Mesodermal cell (in vitro differentiated cells): Measurements from ENCODE around the gene SUSD6.

Experiments used
- H3K27ac ChIP-seq: 2 replicates; pipeline ENCODE4 v1.7.0; 2013; ENCODE audit warnings: mild to moderate bottlenecking, low read depth, low read length, moderate library complexity; ENCODE audit not compliant: severe bottlenecking
- H3K36me3 ChIP-seq: 2 replicates; pipeline ENCODE4 v1.7.1; 2013; ENCODE audit warnings: mild to moderate bottlenecking, low read length, moderate library complexity; ENCODE audit not compliant: control insufficient read depth, insufficient read depth
- H3K4me1 ChIP-seq: one replicate; pipeline ENCODE4 v1.7.1; 2013; ENCODE audit warnings: mild to moderate bottlenecking, low read length; ENCODE audit not compliant: insufficient read depth, control insufficient read depth, poor library complexity, severe bottlenecking
- H3K4me3 ChIP-seq: 2 replicates; pipeline ENCODE4 v1.7.0; 2013; ENCODE audit warnings: low read length, control low read depth, mild to moderate bottlenecking; ENCODE audit not compliant: insufficient read depth, poor library complexity, severe bottlenecking; ENCODE audit errors: extremely low read depth
- H3K9me3 ChIP-seq: 2 replicates; pipeline ENCODE4 v1.7.1; 2013; ENCODE audit warnings: mild to moderate bottlenecking, low read length, moderate library complexity; ENCODE audit not compliant: control insufficient read depth
- WGBS, 2 experiments: methylation state at CpG; one replicate each; pipeline ENCODE4 v1.1.5; 2013; ENCODE audit warnings: missing lambda C conversion rate in 2 of 2; ENCODE audit not compliant: insufficient coverage in 2 of 2; 5-methylcytosine and 5-hydroxymethylcytosine counted together

SUSD6 gene

GRCh38 chr14:69673578-69674305 lies 62.3 kb downstream of the SUSD6 start:
- no peak overlapping the region for H3K27ac ChIP-seq
- H3K36me3 ChIP-seq, result no peaks in the 10 kb centered on the region
- H3K4me1 ChIP-seq, result no peaks in the 10 kb centered on the region
- 82 to 94% methylated on average over 7 of the region's 9 CpGs for WGBS, 2 experiments
- H3K4me3 ChIP-seq, result no peak overlapping the region
- H3K9me3 ChIP-seq, result no peaks in the 10 kb centered on the region

- Histone ChIP-seq H3K9me3 (no peaks in the 10 kb centered on the region), H3K36me3 (no peaks in the 10 kb centered on the region), H3K27ac (no peak overlapping the region), H3K4me3 (no peak overlapping the region), H3K4me1 (no peaks in the 10 kb centered on the region)
- 95 to 100% methylated on average over 1 to 2 of the region's 3 CpGs for WGBS, 2 experiments
These were observed 63.3 kb downstream of the SUSD6 start for GRCh38 chr14:69674546-69675244.

GRCh38 chr14:69675245-69675583 lies 63.8 kb downstream of the SUSD6 start:
- H3K4me1 ChIP-seq, result no peaks in the 10 kb centered on the region
- H3K36me3 ChIP-seq, result no peaks in the 10 kb centered on the region
- H3K9me3 ChIP-seq, result no peaks in the 10 kb centered on the region
- 60% methylated on average over 1 of the region's 1 CpG; no CpG with 5 or more reads in 1 of the 2 experiments for WGBS, 2 experiments
- no peak overlapping the region for H3K27ac ChIP-seq
- H3K4me3 ChIP-seq, result no peak overlapping the region

GRCh38 chr14:69675877-69676416 lies 64.6 kb downstream of the SUSD6 start:
- H3K27ac ChIP-seq, result no peak overlapping the region
- H3K4me1 ChIP-seq, result no peaks in the 10 kb centered on the region
- H3K36me3 ChIP-seq, result no peaks in the 10 kb centered on the region
- no peak overlapping the region for H3K4me3 ChIP-seq
- no CpG with 5 or more reads among the region's 2 CpGs for WGBS, 2 experiments
- H3K9me3 ChIP-seq, result no peaks in the 10 kb centered on the region

DNA sequence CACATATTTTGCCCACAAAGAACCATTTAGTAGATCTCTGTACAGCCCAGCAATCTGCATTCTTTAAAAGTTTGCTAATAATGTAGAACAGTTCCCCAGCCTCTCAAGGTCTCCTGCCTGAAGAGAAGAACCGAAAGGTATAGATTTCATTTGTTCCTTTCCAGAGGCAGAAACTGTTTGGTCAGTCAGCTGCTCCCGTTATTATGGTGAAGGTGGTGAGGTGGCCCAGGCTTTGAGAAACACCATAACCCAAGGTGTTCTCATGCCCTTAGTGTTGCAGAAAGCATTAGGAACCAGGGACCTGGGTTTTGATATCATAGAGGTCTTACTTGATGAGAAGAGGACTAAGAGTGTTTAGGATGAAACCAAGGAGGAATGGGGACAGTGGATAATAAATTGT lies 65.3 kb downstream of the SUSD6 start:
- Histone ChIP-seq H3K36me3 (no peaks in the 10 kb centered on the region), H3K4me3 (no peak overlapping the region), H3K4me1 (no peaks in the 10 kb centered on the region), H3K27ac (no peak overlapping the region), H3K9me3 (no peaks in the 10 kb centered on the region)
- WGBS, 2 experiments, result 94% methylated on average over 2 of the region's 2 CpGs; no CpG with 5 or more reads in 1 of the 2 experiments

DNA sequence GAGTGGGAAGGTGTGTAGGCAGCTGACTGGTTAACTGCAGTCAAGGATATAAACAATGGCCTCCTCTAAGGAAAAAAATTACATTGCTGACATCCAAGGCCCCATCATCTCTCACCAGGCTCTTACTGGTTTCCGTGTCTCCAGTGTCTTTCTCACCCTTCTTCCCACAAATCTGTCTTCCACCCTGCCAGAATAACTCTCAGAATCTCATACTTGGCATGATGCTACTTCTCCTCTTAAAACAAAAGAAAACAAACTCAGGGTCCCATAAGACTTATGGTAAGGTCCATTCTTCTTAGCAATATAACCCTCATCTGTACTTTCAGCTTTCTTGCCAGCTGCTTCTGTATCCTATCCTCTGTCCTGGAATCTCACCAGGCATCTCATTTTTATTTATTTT lies 68.9 kb downstream of the SUSD6 start:
- H3K9me3 ChIP-seq, result no peaks in the 10 kb centered on the region
- WGBS, 2 experiments, result 91 to 94% methylated on average over 1 of the region's 1 CpG
- no peaks in the 10 kb centered on the region for H3K4me1 ChIP-seq
- H3K4me3 ChIP-seq, result no peak overlapping the region
- H3K36me3 ChIP-seq, result no peaks in the 10 kb centered on the region
- no peak overlapping the region for H3K27ac ChIP-seq

DNA sequence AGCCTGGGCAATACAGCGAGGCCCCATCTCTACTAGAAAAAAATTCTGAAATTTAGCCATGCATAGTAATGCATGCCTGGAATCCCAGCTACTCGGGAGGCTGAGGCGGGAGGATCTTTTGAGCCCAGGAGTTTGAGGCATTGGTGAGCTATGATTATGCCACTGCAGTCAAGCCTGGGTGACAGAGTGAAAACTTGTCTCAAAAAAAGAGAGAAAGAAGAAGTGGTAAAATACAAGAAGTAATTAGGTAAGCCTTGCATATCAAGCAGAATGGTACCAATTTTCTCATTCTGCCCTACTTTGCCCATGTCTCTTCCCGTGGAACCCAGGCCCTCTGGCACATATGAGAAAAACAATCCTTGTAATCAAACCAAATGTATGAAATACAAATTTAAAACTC lies 70.7 kb downstream of the SUSD6 start:
- Histone ChIP-seq H3K27ac (no peak overlapping the region), H3K36me3 (no peaks in the 10 kb centered on the region), H3K4me1 (no peaks in the 10 kb centered on the region), H3K9me3 (no peaks in the 10 kb centered on the region), H3K4me3 (no peak overlapping the region)
- 94 to 97% methylated on average over 3 to 4 of the region's 4 CpGs for WGBS, 2 experiments

- Histone ChIP-seq H3K27ac (no peak overlapping the region), H3K36me3 (no peaks in the 10 kb centered on the region), H3K4me1 (no peaks in the 10 kb centered on the region), H3K9me3 (no peaks in the 10 kb centered on the region), H3K4me3 (no peak overlapping the region)
- WGBS, 2 experiments, result 77% methylated on average over 1 of the region's 1 CpG; no CpG with 5 or more reads in 1 of the 2 experiments
These were observed 71.3 kb downstream of the SUSD6 start for GRCh38 chr14:69682621-69683263.

DNA sequence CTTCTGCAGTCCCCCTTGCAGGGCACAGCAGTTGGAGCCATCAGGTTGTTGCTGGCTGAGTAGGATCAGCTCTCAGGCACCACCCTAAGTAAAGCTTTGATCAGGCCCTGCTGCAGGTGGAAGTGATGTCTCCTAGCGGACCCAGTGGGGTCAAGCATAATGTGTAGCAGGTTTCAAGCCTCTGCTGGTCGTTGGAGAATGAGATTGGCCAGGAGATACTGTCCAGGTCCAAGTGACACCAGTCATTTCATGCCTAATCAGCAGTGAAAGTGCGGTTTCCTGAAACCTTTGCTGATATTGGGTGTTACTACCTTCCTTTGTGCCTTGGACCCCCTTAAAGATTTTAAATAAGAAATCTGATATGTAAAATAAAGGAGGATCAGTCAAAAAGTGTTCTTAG lies 72.6 kb downstream of the SUSD6 start:
- 75 to 86% methylated on average over 2 of the region's 3 CpGs for WGBS, 2 experiments
- no peaks in the 10 kb centered on the region for H3K9me3 ChIP-seq
- H3K4me1 ChIP-seq, result no peaks in the 10 kb centered on the region
- H3K36me3 ChIP-seq, result no peaks in the 10 kb centered on the region
- no peak overlapping the region for H3K4me3 ChIP-seq
- no peak overlapping the region for H3K27ac ChIP-seq

DNA sequence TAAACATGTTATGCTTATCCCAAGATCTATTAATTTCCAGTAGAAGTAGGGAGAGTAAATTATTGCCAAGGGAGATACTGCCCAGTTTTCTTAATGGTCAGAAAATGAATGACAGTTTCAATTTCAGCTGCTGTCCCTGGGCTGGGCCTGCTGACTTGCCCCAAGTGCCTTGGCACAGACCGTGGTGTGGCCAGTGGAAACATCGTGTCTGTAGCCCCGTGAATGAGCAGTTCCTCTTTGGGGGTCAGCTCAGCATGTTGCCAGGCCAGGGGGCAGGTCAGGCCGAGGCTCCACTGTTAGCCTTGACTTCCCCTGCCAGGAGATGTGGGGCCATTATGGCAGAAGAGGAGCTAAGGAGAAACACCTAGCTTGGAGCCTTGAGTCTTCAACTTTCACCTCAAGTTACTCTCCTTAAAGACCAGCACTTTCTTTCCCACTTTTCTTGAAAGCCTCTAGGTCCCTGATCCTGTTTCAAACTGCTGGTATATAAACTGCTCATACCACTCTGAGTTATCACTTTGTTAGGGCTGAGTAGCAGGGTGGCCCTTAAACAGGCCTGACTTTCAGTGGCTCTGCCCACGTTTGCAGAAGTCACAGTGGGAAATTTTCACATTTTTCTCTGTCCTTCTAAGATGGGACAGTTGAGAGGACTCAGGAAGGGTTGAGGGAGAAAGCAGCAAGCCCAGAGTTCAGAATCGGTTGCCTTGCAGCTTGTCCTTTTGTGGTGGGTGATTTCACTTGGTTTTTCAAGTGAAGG lies 73.2 kb downstream of the SUSD6 start:
- H3K9me3 ChIP-seq, result no peaks in the 10 kb centered on the region
- H3K27ac ChIP-seq, result no peak overlapping the region
- H3K4me1 ChIP-seq, result no peaks in the 10 kb centered on the region
- 90 to 95% methylated on average over 4 to 5 of the region's 6 CpGs for WGBS, 2 experiments
- H3K36me3 ChIP-seq, result no peaks in the 10 kb centered on the region
- no peak overlapping the region for H3K4me3 ChIP-seq
